Heart left ventricle (tissue), 16 donors: Measurements from ENCODE around the gene DDA1. TPM values are rescaled to one million over a fixed set of nuclear protein-coding genes. Genes with fewer than 3 reads are reported as not detected.

Source experiments
- ATAC-seq, 4 donors: fragments of 200-7000 bp; cut with Tn5 transposase; one replicate each; pipeline ENCODE4 v1.9.1; 2020 to 2022; ENCODE audit warnings: moderate library complexity in 4 of 4, mild to moderate bottlenecking in 3 of 4, moderate number of reproducible peaks in 1 of 4
- DNase-seq, 5 donors: peaks; one replicate each; pipeline ENCODE4 v3.0.0-alpha.2; 2020
- H3K27ac ChIP-seq, 12 donors: fragments of 200-600 bp; sonication (generic) in 4 of 12; one replicate each; pipeline versions ENCODE4 v1.5.0 to v1.8.0; 2016 to 2022; ENCODE audit warnings: mild to moderate bottlenecking in 2 of 12
- H3K27me3 ChIP-seq, 9 donors: fragments of 200-600 bp; sonication (generic) in 2 of 9; one replicate each; pipeline versions ENCODE4 v1.5.1 to v1.8.0; 2016 to 2022; ENCODE audit warnings: mild to moderate bottlenecking in 3 of 9
- H3K36me3 ChIP-seq, 9 donors: fragments of 200-600 bp; sonication (generic) in 2 of 9; one replicate each; pipeline versions ENCODE4 v1.5.0 to v1.8.0; 2018 to 2022; ENCODE audit warnings: mild to moderate bottlenecking in 2 of 9
- H3K4me1 ChIP-seq, 12 donors: fragments of 200-600 bp; sonication (generic) in 4 of 12; one replicate each; pipeline versions ENCODE4 v1.5.0 to v1.8.0; 2016 to 2022; ENCODE audit warnings: mild to moderate bottlenecking in 3 of 12
- H3K4me3 ChIP-seq, 12 donors: fragments of 200-600 bp; sonication (generic) in 4 of 12; one replicate each; pipeline versions ENCODE4 v1.5.0 to v1.8.0; 2017 to 2022; ENCODE audit warnings: mild to moderate bottlenecking in 9 of 12, moderate library complexity in 4 of 12
- H3K9me3 ChIP-seq, 12 donors: fragments of 200-600 bp; sonication (generic) in 4 of 12; one replicate each; pipeline versions ENCODE4 v1.5.0 to v1.8.0; 2016 to 2022; ENCODE audit warnings: mild to moderate bottlenecking in 1 of 12
- POLR2A ChIP-seq, 2 donors: fragments of 450-650 bp; IDR thresholded peaks; one replicate each; pipeline ENCODE4 v1.6.1; 2017; ENCODE audit warnings: antibody characterized with exemption in 2 of 2, mild to moderate bottlenecking in 2 of 2, moderate library complexity in 2 of 2
- WGBS, 4 donors: extraction: QIAGEN DNeasy Blood & Tissue Kit in 2 of 4; methylation state at CpG; one replicate each; pipeline versions ENCODE4 v1.1.5 to v1.1.7; 2013 to 2018; 5-methylcytosine and 5-hydroxymethylcytosine counted together
- intact Hi-C, 10 donors: fragments of 100-400 bp; cut with DNase I; formaldehyde crosslinking; loops; one replicate each; pipeline versions ENCODE4 v1.11.1 to v1.14.2; 2022
- polyA plus RNA-seq, 2 donors: library from polyadenylated mRNA; stranded (reverse); fragments of 200-250 nt; gene quantifications; one replicate each; pipeline ENCODE4 v1.2.3, GENCODE V29; 2013
- total RNA-seq, 9 donors: library from RNA; depleted of rRNA in 2 of 9; stranded (reverse); fragments of >200 nt in 2 of 9; fragmentation: NEBNext Ultra II Directional in 3 of 9; extraction: Animal tissue kit (Norgen Biotek cat#: 25700) in 3 of 9; gene quantifications; one replicate each; pipeline versions ENCODE4 v1.1.0 to v1.2.4, GENCODE V29; 2016 to 2023
- TF ChIP-seq, protein P1 (sequence below), 12 donors: fragments of 200-600 bp; sonication (generic) in 4 of 12; IDR thresholded peaks; one replicate each; pipeline versions ENCODE4 v1.5.0 to v1.8.0; 2018 to 2022; ENCODE audit warnings: antibody characterized with exemption in 12 of 12, mild to moderate bottlenecking in 5 of 12
- donor health status: ischemic (EF 13 %, LVEDD 7.1; RV severe dilation, severe dysfunction).
- donor health status: healthy with polysubstance abuse.
- donor health status: DM: no; HTN: yes; CAD: no.
- donor health status: DM: no; HTN: no; CAD: no.
- donor health status: ischemic (EF 25% LVEDD 6.9; RV normal size, moderate dysfunction).
- donor health status: ischemic (EF 25% LVEDD 5.7; RV mildly dilated, moderate dysfunction).
- donor health status: healthy.
- donor health status: DM: yes; HTN: yes; CAD: no.
- donor health status: ischemic (EF 35%, LVEDD 5.7; RV mildly dilated, moderate dysfunction).
- donor health status: nonischemic (EF 11% LVEDD 7.7; RV severe dilation, severe dysfunction).
- donor health status: DM: yes; HTN: yes; CAD: no.
- donor health status: PGD.
- donor health status: ischemic (EF 29% LVEDD 5.4; RV normal size, mild dysfunction).
- donor health status: nonischemic (EF 23%, LVEDD 6.1; RV moderate dilation, normal function).

Gene DDA1
- total and polyA plus RNA-seq, 11 donors, result 13.9 to 84.6 (median 36.5) TPM

DNA sequence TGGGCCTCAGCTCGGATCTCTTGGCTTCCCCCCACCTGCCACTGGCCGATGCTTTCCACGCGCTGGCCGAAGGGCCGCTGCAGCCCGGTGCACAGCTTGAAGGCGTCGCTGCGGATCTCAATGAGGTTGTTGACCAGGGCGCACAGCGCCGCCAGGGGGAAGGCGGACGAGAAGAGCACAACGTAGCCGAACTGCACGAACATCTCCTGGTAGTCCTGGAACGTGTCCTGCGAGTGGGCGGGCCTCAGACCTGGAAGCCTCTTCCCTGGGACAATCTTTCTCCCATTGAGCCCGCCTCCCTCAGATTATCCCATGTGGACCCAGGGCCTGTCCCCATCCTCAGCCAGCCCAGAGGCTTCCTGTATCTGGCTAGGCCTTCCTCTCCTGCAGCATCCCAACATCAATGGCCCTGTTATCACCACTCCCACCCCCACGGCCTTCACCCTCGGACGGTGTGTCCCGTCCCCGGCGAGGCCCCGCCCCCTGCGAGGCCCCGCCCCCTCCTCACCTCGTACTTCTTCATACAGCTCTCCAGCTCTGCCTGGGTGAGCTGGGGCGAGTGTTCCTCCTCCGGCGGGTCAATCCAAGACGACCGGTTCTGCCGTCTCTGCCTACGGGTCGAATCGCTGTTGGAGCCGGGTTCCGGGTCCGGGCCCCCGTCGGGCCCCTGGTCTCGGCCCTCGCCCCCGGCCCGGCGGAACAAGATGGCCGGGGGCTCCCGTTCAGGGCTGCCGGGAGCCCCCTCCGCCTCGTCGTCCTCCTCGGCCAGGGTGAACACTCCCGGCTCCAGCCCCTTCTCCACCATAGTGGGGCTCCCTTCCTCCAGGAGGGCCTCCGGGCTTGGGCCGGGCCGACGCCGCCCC lies 18.5 kb downstream of the DDA1 start:
- DNase-seq (no peak), ATAC-seq (peak in 3 of 4 donors; percentile 17 to 31 (median 24))
- no peaks in the 10 kb centered on the region for H3K9me3 ChIP-seq
- peaks cover 0 to 18% (median 0%) of the 10 kb centered on the region in 9 donors for H3K36me3 ChIP-seq
- H3K4me3 ChIP-seq, result peak overlapping the region in 9 of 12 donors; percentile 1 to 51 (median 26)
- peak overlapping the region in 1 of 12 donors; percentile 27 for H3K27ac ChIP-seq
- peaks cover 0 to 21% (median 0%) of the 10 kb centered on the region in 12 donors for H3K4me1 ChIP-seq
- intact Hi-C loops, result no loop called here
- TF ChIP-seq, protein P1, sequence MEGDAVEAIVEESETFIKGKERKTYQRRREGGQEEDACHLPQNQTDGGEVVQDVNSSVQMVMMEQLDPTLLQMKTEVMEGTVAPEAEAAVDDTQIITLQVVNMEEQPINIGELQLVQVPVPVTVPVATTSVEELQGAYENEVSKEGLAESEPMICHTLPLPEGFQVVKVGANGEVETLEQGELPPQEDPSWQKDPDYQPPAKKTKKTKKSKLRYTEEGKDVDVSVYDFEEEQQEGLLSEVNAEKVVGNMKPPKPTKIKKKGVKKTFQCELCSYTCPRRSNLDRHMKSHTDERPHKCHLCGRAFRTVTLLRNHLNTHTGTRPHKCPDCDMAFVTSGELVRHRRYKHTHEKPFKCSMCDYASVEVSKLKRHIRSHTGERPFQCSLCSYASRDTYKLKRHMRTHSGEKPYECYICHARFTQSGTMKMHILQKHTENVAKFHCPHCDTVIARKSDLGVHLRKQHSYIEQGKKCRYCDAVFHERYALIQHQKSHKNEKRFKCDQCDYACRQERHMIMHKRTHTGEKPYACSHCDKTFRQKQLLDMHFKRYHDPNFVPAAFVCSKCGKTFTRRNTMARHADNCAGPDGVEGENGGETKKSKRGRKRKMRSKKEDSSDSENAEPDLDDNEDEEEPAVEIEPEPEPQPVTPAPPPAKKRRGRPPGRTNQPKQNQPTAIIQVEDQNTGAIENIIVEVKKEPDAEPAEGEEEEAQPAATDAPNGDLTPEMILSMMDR (IDR thresholded peaks at IDR 0.05), result no peak
- no peak for TF ChIP-seq POLR2A (IDR thresholded peaks at IDR 0.05)
- WGBS, 4 donors, result 52 to 67% (median 55%) methylated on average over 39 to 64 of the region's 64 CpGs
- H3K27me3 ChIP-seq, result peaks cover 0 to 17% (median 0%) of the 10 kb centered on the region in 9 donors

GRCh38 chr19:17328517-17329365 lies 19.4 kb downstream of the DDA1 start:
- Histone ChIP-seq H3K4me1 (peaks cover 0 to 24% (median 3%) of the 10 kb centered on the region in 12 donors), H3K9me3 (no peaks in the 10 kb centered on the region), H3K36me3 (peaks cover 0 to 17% (median 0%) of the 10 kb centered on the region in 9 donors), H3K27ac (peak overlapping the region in 1 of 12 donors; percentile 27), H3K27me3 (peaks cover 0 to 17% (median 0%) of the 10 kb centered on the region in 9 donors), H3K4me3 (peak overlapping the region in 9 of 12 donors; percentile 1 to 51 (median 26))
- intact Hi-C loops, result no loop called here
- ATAC-seq (no peak), DNase-seq (no peak)
- WGBS, 4 donors, result 44 to 65% (median 53%) methylated on average over 52 to 94 of the region's 94 CpGs
- TF ChIP-seq POLR2A (IDR thresholded peaks at IDR 0.05), result no peak
- TF ChIP-seq, protein P1 (IDR thresholded peaks at IDR 0.05), result no peak

- Histone ChIP-seq H3K27ac (no peak overlapping the region), H3K4me1 (peaks cover 0 to 29% (median 7%) of the 10 kb centered on the region in 12 donors), H3K27me3 (peaks cover 0 to 17% (median 0%) of the 10 kb centered on the region in 9 donors), H3K36me3 (peaks cover 0 to 17% (median 0%) of the 10 kb centered on the region in 9 donors), H3K4me3 (peak overlapping the region in 2 of 12 donors; percentile 12 to 51), H3K9me3 (no peaks in the 10 kb centered on the region)
- whole genome bisulfite sequencing, 4 donors, result 74 to 83% (median 76%) methylated on average over 46 to 51 of the region's 51 CpGs
- intact Hi-C loops, result no loop called here
- DNase-seq (no peak), ATAC-seq (no peak)
- TF ChIP-seq, protein P1 (IDR thresholded peaks at IDR 0.05), result no peak
- TF ChIP-seq POLR2A (IDR thresholded peaks at IDR 0.05), result no peak
Observed at GRCh38 chr19:17329366-17330261, 20.3 kb downstream of the DDA1 start.
